H1 (cell line): ENCODE measurements around the gene COX5B.

Source experiments
- CTCF ChIP-seq, 3 experiments: IDR thresholded peaks; 1 replicate in 2 of 3; 2 replicates in 1 of 3; pipeline versions ENCODE4 v1.5.1 to v1.6.1; 2011; ENCODE audit warnings: low read length in 3 of 3, mild to moderate bottlenecking in 3 of 3, inconsistent platforms in 2 of 3, low read depth in 1 of 3, moderate library complexity in 1 of 3; ENCODE audit not compliant: insufficient read depth in 1 of 3; ENCODE audit errors: control extremely low read depth in 1 of 3
- EZH2 ChIP-seq: fragments of 200-600 bp; sonication (generic); IDR thresholded peaks from 2 replicates; pipeline ENCODE4 v1.7.1; 2012; ENCODE audit warnings: low read depth, mild to moderate bottlenecking, moderate library complexity, low read length, inconsistent platforms; ENCODE audit not compliant: severe bottlenecking
- MAX ChIP-seq: IDR thresholded peaks from 2 replicates; pipeline ENCODE4 v1.6.1; 2012; ENCODE audit warnings: inconsistent platforms
- SIN3A ChIP-seq, 2 experiments: IDR thresholded peaks in 1 of 2; conservative IDR thresholded peaks in 1 of 2; 2 replicates each; pipeline ENCODE4 v1.6.1; 2011 to 2012; ENCODE audit warnings: low read length in 2 of 2, improper control_type of control experiment in 1 of 2, low read depth in 1 of 2, mild to moderate bottlenecking in 1 of 2
- TF ChIP-seq, protein P1 (sequence below): IDR thresholded peaks from 2 replicates; pipeline ENCODE4 v1.6.1; 2012; ENCODE audit warnings: low read length, inconsistent platforms

DNA sequence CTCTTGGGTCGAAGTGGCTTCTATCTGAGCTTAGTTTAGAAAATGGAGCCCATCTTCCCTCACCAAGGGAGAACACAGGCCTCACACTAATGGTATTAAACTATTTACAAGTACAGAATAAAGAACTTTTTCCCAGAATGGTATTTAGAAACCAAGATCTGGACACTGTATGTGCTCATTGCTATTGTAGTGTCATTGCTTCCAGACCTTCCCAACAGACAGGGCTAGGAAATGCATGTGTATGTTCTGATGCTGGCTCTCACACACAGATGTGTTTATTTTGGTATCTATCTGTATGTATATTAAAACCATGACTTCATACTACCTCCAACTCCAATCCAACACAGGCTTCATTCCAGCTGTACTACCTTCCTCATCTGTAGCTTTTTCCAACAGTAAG is 8.0 kb downstream of the COX5B start:
- TF ChIP-seq, protein P1, sequence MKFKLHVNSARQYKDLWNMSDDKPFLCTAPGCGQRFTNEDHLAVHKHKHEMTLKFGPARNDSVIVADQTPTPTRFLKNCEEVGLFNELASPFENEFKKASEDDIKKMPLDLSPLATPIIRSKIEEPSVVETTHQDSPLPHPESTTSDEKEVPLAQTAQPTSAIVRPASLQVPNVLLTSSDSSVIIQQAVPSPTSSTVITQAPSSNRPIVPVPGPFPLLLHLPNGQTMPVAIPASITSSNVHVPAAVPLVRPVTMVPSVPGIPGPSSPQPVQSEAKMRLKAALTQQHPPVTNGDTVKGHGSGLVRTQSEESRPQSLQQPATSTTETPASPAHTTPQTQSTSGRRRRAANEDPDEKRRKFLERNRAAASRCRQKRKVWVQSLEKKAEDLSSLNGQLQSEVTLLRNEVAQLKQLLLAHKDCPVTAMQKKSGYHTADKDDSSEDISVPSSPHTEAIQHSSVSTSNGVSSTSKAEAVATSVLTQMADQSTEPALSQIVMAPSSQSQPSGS, result no peak
- TF ChIP-seq EZH2 (no peak), MAX (no peak), CTCF (IDR thresholded peaks at IDR 0.05; ENCODE audit: control extremely low read depth in 1 of 3, insufficient read depth in 1 of 3, low read depth in 1 of 3, low read length in 3 of 3) (no peak), SIN3A (conservative IDR thresholded peaks at IDR 0.05 in 1 of 2, IDR thresholded peaks at IDR 0.05 in 1 of 2; ENCODE audit: low read depth in 1 of 2, low read length in 2 of 2) (no peak)
